Activated CD4-positive, alpha-beta T cell treated with anti-CD3 and anti-CD28 coated beads for 24 hours (primary cell): ENCODE data around the gene TAMALIN.

Experiments used
- DNase-seq, 2 donors: peaks; one replicate each; pipeline ENCODE4 v3.0.0-alpha.2; 2020; ENCODE audit warnings: low read depth in 2 of 2

The TAMALIN gene

GRCh38 chr12:51984657-51985056 lies 22.1 kb upstream of the TAMALIN start:
- DNase-seq: no peak

DNA sequence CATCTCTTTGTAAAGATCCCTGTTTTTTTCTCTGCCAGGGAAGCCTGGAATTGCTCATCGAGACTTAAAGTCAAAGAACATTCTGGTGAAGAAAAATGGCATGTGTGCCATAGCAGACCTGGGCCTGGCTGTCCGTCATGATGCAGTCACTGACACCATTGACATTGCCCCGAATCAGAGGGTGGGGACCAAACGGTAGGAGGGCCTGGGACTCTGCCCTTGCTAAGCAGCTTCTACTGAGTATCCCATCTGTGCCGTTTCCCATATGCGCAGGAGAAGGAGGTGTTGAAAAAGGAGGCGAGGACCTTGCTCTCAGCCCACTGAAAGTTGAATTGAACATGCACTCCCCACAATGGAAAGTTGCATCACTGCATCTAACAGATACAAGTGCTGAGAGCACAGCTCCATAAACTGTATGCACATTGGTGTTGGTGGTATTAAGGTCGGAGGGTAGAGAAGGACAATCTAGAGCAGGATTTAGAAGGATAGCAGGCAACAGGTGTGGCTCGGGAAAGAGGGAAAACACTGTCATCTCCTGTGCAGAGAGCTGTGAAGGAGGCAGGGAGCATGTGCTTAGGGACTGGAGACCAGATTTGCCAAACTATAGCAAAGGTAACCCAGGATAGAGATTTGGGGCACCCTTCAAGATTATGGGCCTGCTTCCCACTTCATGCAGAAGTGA lies 21.5 kb upstream of the TAMALIN start:
- DNase-seq: no peak

- no peak for DNase-seq
These were observed 19.9 kb upstream of the TAMALIN start for GRCh38 chr12:51986834-51987233.

DNA sequence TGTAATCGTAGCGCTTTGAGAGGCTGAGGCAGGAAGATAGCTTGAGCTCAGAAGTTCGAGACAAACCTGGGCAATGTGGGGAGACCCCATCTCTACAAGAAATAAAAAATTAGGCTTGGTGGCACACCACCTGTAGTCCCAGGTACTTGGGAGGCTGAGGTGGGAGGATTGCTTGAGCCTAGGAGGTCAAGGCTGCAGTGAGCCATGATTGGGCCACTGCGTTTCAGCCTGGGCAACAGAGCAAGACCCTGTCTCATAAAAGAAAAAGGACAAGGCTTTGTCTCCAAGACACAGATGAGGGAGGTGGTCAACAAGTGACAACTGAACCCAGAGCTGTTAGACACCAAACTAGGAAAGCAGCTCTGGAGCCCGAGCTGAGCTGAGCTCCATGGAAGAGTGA lies 14.5 kb upstream of the TAMALIN start:
- no peak for DNase-seq

GRCh38 chr12:51994539-51994820 lies 12.3 kb upstream of the TAMALIN start:
- DNase-seq: no peak

DNA sequence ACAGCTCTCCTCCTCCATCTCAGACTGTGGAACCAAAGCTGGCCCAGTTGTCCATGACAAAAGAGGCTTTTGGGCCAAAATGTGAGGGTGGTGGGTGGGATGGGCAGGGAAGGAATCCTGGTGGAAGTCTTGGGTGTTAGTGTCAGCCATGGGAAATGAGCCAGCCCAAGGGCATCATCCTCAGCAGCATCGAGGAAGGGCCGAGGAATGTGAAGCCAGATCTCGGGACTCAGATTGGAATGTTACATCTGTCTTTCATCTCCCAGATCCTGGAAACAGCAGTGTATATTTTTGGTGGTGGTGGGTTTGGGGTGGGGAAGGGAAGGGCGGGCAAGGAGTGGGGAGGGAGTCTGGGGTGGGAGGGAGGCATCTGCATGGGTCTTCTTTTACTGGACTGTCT lies 11.8 kb upstream of the TAMALIN start:
- DNase-seq: no peak

GRCh38 chr12:51997136-51997535 lies 9.6 kb upstream of the TAMALIN start:
- DNase-seq: no peak

- no peak for DNase-seq
These were observed 3.7 kb upstream of the TAMALIN start for GRCh38 chr12:52003016-52003550.

DNA sequence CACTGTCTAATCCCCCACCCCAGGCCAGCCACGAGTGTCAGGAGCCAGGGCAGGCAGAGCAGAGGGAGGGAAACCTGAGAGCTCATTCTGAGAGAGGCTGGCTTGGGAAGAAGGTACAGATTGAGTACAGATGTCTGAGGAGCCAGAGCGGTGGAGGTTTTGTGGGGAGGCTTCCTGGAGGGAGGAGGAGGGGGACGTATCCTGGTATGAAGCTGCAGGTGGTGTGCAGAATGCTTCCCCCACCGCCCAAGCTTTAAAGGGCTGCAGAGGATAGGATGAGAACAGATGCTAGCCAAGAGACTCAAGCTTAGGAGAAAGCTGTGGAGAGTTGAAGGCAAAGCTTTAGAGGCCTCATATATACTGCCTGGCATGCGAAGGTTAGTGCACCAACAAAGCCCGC lies 3.2 kb upstream of the TAMALIN start:
- no peak for DNase-seq

GRCh38 chr12:52004042-52004648 lies 2.6 kb upstream of the TAMALIN start:
- DNase-seq: no peak

DNA sequence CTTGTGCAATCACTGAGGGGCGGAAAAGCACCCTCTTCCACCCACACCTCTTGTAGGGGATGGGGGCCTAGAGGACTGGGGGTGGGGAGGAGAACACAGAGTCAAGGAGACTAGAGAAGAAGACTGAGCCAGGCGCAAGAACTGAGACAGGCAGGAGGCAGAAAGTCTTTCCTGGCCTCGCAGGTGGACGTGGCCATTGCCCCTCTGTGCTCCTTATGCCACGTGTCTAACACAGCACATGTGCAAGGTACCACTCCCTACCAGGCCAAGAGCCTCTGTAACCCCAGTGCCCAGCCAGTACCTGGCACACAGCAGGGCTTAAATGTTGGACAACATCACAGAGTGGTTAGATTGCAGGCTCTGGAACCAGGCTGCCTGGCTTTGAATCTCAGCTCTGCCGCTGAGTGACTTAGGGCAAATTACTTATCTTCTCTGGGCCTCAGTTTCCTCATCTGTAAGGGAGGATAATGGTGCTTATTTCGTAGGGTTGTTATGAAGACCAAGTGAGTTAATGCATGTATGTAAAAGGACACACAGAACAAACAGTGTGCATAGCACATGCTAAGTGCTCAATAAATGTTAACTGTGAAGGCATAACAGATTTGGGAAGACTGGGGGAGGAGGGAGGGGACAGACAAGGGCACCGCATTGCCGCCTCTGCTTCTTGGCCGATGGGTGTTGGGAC lies 1.4 kb upstream of the TAMALIN start:
- no peak for DNase-seq

GRCh38 chr12:52005903-52006703 lies 643 bp upstream of the TAMALIN start:
- DNase-seq: no peak

DNA sequence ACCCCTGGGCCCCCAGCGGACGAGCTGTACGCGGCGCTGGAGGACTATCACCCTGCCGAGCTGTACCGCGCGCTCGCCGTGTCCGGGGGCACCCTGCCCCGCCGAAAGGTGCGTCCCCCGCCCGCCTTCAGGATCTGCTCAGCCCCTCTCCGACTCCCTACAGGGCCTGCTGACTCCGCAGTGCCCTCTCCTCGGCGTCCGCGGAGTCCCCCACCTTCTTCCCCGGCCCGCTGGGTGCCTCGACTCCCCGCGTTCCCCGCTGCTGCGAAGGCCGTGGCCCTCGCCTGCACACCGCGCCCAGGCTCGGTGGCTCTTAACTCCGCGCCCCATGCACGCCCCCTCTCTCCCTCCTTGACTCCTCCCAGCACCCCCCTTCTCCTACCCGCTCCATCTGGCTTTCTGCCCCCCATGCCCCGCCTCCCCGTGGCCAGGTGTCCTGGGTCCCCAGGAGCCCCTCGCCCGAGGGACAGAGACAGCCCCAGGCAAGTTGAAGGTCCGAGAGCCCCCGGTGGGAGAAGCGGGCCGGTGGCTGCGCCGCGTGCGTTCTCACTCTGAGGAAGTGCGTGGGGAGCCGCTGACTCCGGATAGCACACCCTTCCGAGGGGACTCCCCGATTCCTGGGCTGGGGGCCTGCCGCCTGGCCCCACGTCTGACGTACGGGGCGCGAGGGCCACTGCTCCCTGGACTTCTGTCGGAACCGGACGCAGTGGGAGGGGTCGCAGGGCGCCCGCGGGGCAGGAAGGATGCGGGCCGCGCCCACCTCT lies 594 bp downstream of the TAMALIN start:
- DNase-seq: no peak

DNA sequence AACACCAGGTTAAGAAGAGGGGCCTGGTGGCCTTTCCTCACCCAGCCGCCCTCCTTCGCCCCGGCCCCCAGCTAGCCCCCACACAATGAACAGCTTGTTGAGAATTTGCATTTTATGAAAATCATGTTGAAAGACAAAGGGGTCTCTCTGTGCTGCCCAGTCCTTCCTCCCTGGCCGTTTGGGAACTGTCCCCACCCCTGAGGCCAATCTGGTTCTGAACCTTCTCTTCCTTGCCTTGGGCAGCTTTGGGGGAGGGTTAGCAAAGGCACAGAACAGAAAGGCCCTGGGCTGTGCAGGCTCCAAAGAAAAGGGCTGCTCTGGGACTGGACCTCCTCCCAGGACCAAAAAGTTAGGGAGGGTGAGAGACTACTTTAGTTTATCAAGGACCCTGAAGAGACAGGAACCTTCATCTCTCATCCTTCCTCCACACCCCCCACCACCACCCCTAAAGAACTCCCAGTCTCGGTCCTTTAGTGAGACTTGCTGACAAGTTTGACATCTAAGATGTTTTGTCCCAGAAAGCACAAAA lies 1.3 kb downstream of the TAMALIN start:
- no peak for DNase-seq

DNA sequence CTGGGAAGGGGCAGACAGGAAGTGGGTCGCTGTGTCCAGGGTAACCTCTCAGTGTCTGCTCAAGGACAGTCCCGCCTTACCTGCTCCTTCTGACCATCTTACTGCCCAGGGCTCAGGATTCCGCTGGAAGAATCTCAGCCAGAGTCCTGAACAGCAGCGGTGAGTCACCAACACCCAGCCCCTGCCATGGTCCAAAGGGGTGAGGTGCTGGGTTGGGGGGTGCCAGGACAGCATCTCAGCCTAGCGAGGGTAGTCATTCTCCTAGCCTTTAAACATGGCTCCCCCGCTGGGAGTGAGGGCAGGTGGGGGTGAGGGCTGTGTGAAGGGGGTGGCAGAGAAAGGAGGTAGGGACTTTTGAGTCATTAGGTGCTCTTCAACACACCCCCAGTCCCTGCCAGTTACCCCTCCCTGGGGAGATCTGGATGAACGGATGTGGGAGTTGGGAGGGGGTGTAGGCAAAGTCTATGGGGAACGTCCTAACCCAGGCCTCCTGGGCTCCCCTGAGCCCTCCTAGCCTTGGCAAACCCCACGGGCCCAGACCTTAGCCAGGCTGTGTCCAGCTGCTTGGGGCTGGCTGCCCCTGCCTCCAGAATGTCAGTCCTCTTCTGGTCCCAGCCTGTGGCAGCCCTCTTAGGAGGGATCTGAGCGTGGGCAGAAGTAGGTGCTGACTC lies 2.5 kb downstream of the TAMALIN start:
- no peak for DNase-seq

DNA sequence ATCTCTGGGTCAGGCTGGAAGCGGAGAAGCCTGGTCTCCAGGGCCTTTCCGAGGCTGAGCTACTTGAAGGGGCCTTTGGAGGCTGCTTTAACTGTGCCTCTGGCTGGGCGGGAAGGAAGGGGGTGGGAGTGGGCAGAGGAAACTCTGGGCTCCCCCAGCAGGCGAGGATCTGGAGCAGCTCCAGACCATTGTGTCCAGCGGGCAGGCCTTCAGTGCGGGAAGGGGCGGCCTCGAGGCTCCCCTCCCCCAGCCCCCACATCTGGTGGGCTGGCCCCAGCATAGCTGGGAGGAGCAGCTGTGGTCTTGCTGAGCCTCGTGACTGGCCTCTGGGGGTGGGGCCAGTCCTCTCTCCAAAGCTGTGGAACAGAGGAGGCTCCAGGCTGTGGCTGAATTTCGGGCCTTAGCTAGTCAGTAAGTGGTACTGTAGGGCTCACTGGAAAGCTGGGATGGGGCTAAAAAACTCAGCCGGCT lies 3.4 kb downstream of the TAMALIN start:
- no peak for DNase-seq

DNA sequence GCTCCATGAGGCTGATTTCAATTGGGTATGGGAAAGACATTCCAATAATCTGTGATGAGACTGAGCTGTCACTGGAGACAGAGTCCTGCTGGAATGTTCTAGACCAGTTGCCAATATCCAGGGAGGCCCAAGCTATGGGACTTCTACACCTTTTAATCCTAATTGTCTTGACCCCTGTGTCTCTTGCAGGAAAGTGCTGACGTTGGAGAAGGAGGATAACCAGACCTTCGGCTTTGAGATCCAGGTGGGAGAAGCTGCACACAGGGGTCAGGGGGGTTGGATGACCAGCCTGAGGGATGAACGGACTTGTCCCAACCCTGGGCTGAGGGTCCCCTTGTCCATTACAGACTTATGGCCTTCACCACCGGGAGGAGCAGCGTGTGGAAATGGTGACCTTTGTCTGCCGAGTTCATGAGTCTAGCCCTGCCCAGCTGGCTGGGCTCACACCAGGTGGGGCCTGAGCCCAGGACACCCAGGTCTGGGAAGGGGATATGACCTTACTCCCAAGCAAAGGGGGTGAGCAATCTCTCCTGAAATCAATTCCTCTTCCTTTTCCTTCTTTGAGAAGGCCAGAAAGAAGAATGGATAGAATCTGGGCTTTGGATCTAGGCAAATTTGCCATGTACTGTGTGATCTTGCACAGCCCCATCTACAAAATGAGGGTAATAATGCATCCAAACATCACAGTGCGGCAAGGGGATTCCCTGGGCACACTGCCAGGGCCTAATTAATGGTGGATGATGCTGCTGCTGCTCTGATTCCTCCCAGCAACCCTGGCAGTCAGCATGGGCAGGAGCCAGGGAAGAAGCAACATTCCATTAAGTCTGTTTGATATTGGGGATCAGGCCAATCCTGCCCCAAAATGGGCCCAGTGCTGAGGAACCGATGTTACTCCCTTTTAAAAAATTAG lies 4.2 kb downstream of the TAMALIN start:
- no peak for DNase-seq

GRCh38 chr12:52011602-52012214 lies 5.0 kb downstream of the TAMALIN start:
- DNase-seq: no peak

DNA sequence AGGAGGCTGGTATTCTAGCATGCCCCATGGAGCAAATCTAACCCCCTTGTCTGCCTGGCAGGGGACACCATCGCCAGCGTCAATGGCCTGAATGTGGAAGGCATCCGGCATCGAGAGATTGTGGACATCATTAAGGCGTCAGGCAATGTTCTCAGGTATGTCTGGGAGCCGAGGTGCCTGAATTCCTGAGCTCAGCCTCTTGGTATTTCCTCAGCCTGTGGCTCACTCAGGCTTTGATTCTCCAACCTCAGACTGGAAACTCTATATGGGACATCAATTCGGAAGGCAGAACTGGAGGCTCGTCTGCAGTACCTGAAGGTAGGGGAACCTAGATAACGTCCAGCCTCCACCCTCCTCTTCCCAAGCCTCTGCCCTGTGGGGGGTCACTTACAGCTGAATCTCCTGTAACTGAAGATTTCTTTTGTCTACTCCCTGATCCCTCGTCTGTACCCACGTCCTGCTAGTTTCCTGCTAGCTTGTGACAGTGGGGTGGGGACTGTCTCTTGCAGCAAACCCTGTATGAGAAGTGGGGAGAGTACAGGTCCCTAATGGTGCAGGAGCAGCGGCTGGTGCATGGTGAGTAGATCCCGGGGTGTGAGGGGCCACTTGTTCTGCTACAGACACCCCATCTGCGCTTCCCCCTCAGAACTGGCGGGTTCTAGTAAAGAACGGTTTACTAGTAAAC lies 7.0 kb downstream of the TAMALIN start:
- no peak for DNase-seq
